ENCODE results near the gene TPSD1. TPM values are rescaled to one million over a fixed set of nuclear protein-coding genes. Genes with fewer than 3 reads are reported as not detected.
A peak's percentile ranks its signal among the peaks of the same experiment; 100 is the strongest.

TPSD1 gene
- polyA plus RNA-seq, 2 of the 4 experiments (the other 2 are of a cell fraction), result not detected

GRCh38 chr16:1290063-1290501 lies 34.2 kb downstream of the TPSD1 start:
- DNase-seq (ENCODE audit: low read depth in 1 of 2, low spot score in 1 of 2), result no peak
- CTCF ChIA-PET, result interaction anchor here (1.0 to 3.2 kb wide), 5 partner anchors 11 to 57 kb away, joined by 3 to 20 read pairs (median 3); no protein-coding TSS in a partner anchor

DNA sequence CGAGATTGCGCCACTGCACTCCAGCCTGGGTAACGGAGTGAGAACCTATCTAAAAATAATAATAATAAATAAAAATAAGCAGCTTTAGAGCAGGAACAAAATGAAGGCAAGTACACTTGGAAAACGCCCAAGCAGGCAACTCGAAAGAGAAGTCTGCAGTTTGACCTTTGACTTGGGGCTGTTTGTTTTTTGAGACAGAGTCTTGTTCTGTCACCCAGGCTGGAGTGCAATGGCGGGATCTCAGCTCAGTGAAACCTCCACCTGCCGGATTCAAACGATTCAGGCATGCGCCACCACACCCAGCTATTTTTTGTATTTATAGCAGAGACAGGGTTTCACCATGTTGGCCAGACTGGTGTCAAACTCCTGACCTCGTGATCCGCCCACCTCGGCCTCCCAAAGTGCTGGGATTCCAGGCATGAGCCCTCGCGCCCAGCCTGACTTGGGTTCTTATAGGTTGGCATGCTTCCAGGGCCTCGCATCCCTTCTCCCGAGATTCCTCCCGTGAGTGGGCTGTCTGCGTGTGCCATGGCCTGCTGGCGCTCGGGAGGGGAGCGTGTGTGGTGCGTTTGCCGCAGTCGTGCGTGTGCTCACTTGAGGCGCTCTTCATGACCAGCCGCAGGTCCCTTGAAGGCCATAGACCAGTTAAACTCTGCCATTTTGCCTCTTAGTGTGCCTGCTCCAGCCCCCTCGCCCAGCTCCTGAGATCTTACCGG lies 35.1 kb downstream of the TPSD1 start:
- FAIRE-seq (no peak), DNase-seq (ENCODE audit: low read depth in 1 of 2, low spot score in 1 of 2) (no peak)
- CTCF ChIA-PET, result interaction anchor here (1.0 to 3.2 kb wide), 5 partner anchors 10 to 56 kb away, joined by 3 to 20 read pairs (median 3); no protein-coding TSS in a partner anchor

More at GRCh38 chr16:1290063-1290501, 34.2 kb downstream of the TPSD1 start:
- Histone ChIP-seq H3K4me2 (no peak overlapping the region), H3K4me1 (peaks cover 8% of the 10 kb centered on the region; the same call in 1 of the 3 replicates), H3K9me3 (no peaks in the 10 kb centered on the region), H3K27ac (no peak overlapping the region), H3K4me3 (no peak overlapping the region)
- FAIRE-seq (no peak), ATAC-seq (peak; percentile 11 to 16; a peak in 2 of 6 replicates)
- TF ChIP-seq TFCP2L1 (CRISPR knock-in tag; IDR thresholded peaks at IDR 0.05) (no peak), HOXB13 (CRISPR knock-in tag; IDR thresholded peaks at IDR 0.05; ENCODE audit: low read depth) (no peak), KDM5A (IDR thresholded peaks at IDR 0.05) (no peak), NR3C1 (IDR thresholded peaks at IDR 0.05) (no peak), NFE2L2 (conservative IDR thresholded peaks at IDR 0.05; ENCODE audit: low read length) (no peak), FOSB (CRISPR knock-in tag; IDR thresholded peaks at IDR 0.05) (no peak), USF2 (IDR thresholded peaks at IDR 0.05) (no peak), ZC3H11A (IDR thresholded peaks at IDR 0.05) (no peak), FOSL2 (IDR thresholded peaks at IDR 0.05) (no peak), FOSL2 (CRISPR knock-in tag; IDR thresholded peaks at IDR 0.05) (no peak), RAD21 (conservative IDR thresholded peaks at IDR 0.05 in 1 of 2, IDR thresholded peaks at IDR 0.05 in 1 of 2) (no peak), CHD4 (IDR thresholded peaks at IDR 0.05; ENCODE audit: borderline replicate concordance) (no peak), ZSCAN20 (CRISPR knock-in tag; IDR thresholded peaks at IDR 0.05) (no peak), KDM1A (IDR thresholded peaks at IDR 0.05; ENCODE audit: low read depth) (no peak), RCOR1 (IDR thresholded peaks at IDR 0.05; ENCODE audit: low read depth, low read length) (no peak)
- TF ChIP-seq, protein P1, sequence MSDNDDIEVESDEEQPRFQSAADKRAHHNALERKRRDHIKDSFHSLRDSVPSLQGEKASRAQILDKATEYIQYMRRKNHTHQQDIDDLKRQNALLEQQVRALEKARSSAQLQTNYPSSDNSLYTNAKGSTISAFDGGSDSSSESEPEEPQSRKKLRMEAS (IDR thresholded peaks at IDR 0.05), result no peak
- TF ChIP-seq, protein P2, sequence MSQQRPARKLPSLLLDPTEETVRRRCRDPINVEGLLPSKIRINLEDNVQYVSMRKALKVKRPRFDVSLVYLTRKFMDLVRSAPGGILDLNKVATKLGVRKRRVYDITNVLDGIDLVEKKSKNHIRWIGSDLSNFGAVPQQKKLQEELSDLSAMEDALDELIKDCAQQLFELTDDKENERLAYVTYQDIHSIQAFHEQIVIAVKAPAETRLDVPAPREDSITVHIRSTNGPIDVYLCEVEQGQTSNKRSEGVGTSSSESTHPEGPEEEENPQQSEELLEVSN (IDR thresholded peaks at IDR 0.05; ENCODE audit: borderline replicate concordance, low read depth), result no peak
- POLR2A ChIA-PET, result no interaction called here
- 84% methylated on average over 11 of the region's 22 CpGs for WGBS (ENCODE audit: missing lambda C conversion rate)

More for the DNA sequence above, 35.1 kb downstream of the TPSD1 start:
- 78% methylated on average over 29 of the region's 29 CpGs for WGBS (ENCODE audit: missing lambda C conversion rate)
- Histone ChIP-seq H3K4me3 (no peak overlapping the region), H3K4me1 (peaks cover 8% of the 10 kb centered on the region; the same call in 1 of the 3 replicates), H3K9me3 (no peaks in the 10 kb centered on the region), H3K27ac (no peak overlapping the region), H3K4me2 (no peak overlapping the region)
- TF ChIP-seq, protein P3, sequence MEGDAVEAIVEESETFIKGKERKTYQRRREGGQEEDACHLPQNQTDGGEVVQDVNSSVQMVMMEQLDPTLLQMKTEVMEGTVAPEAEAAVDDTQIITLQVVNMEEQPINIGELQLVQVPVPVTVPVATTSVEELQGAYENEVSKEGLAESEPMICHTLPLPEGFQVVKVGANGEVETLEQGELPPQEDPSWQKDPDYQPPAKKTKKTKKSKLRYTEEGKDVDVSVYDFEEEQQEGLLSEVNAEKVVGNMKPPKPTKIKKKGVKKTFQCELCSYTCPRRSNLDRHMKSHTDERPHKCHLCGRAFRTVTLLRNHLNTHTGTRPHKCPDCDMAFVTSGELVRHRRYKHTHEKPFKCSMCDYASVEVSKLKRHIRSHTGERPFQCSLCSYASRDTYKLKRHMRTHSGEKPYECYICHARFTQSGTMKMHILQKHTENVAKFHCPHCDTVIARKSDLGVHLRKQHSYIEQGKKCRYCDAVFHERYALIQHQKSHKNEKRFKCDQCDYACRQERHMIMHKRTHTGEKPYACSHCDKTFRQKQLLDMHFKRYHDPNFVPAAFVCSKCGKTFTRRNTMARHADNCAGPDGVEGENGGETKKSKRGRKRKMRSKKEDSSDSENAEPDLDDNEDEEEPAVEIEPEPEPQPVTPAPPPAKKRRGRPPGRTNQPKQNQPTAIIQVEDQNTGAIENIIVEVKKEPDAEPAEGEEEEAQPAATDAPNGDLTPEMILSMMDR (IDR thresholded peaks at IDR 0.05), result no peak
- TF ChIP-seq BHLHE40 (IDR thresholded peaks at IDR 0.05; ENCODE audit: low read depth, low read length), result no peak
- TF ChIP-seq HOXB5 (CRISPR knock-in tag; IDR thresholded peaks at IDR 0.05), result no peak
- no peak for TF ChIP-seq SMC3 (IDR thresholded peaks at IDR 0.05)
- no peak for TF ChIP-seq EP300 (IDR thresholded peaks at IDR 0.05)
- no peak for TF ChIP-seq RFX5 (IDR thresholded peaks at IDR 0.05)
- no peak for TF ChIP-seq MAZ (IDR thresholded peaks at IDR 0.05; ENCODE audit: borderline replicate concordance, low read depth, low read length)
- no peak for TF ChIP-seq EHF (CRISPR knock-in tag; IDR thresholded peaks at IDR 0.05)
- TF ChIP-seq FOXS1 (CRISPR knock-in tag; IDR thresholded peaks at IDR 0.05), result no peak
- TF ChIP-seq, protein P4, sequence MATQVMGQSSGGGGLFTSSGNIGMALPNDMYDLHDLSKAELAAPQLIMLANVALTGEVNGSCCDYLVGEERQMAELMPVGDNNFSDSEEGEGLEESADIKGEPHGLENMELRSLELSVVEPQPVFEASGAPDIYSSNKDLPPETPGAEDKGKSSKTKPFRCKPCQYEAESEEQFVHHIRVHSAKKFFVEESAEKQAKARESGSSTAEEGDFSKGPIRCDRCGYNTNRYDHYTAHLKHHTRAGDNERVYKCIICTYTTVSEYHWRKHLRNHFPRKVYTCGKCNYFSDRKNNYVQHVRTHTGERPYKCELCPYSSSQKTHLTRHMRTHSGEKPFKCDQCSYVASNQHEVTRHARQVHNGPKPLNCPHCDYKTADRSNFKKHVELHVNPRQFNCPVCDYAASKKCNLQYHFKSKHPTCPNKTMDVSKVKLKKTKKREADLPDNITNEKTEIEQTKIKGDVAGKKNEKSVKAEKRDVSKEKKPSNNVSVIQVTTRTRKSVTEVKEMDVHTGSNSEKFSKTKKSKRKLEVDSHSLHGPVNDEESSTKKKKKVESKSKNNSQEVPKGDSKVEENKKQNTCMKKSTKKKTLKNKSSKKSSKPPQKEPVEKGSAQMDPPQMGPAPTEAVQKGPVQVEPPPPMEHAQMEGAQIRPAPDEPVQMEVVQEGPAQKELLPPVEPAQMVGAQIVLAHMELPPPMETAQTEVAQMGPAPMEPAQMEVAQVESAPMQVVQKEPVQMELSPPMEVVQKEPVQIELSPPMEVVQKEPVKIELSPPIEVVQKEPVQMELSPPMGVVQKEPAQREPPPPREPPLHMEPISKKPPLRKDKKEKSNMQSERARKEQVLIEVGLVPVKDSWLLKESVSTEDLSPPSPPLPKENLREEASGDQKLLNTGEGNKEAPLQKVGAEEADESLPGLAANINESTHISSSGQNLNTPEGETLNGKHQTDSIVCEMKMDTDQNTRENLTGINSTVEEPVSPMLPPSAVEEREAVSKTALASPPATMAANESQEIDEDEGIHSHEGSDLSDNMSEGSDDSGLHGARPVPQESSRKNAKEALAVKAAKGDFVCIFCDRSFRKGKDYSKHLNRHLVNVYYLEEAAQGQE (IDR thresholded peaks at IDR 0.05), result no peak
- TF ChIP-seq JUNB (IDR thresholded peaks at IDR 0.05), result no peak
- TF ChIP-seq NFE2L2 (conservative IDR thresholded peaks at IDR 0.05; ENCODE audit: low read length), result no peak
- no peak for TF ChIP-seq CHD4 (IDR thresholded peaks at IDR 0.05; ENCODE audit: borderline replicate concordance)
- no peak for TF ChIP-seq ZC3H11A (IDR thresholded peaks at IDR 0.05)
- TF ChIP-seq CHD2 (IDR thresholded peaks at IDR 0.05; ENCODE audit: low read length, partially characterized antibody), result no peak
- TF ChIP-seq KDM5A (IDR thresholded peaks at IDR 0.05), result no peak
- no peak for TF ChIP-seq RAD21 (conservative IDR thresholded peaks at IDR 0.05 in 1 of 2, IDR thresholded peaks at IDR 0.05 in 1 of 2)
- TF ChIP-seq, protein P5, sequence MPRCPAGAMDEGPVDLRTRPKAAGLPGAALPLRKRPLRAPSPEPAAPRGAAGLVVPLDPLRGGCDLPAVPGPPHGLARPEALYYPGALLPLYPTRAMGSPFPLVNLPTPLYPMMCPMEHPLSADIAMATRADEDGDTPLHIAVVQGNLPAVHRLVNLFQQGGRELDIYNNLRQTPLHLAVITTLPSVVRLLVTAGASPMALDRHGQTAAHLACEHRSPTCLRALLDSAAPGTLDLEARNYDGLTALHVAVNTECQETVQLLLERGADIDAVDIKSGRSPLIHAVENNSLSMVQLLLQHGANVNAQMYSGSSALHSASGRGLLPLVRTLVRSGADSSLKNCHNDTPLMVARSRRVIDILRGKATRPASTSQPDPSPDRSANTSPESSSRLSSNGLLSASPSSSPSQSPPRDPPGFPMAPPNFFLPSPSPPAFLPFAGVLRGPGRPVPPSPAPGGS (IDR thresholded peaks at IDR 0.05), result no peak
- POLR2A ChIA-PET, result no interaction called here
- ATAC-seq, result no peak

Measured in A549 (cell line).